GM12874 (cell line): ENCODE measurements around the gene TTC39C.

ENCODE experiments used
- TF ChIP-seq, protein P1 (sequence below): IDR thresholded peaks from 2 replicates; pipeline ENCODE4 v1.5.1; 2011; ENCODE audit warnings: low read depth, mild to moderate bottlenecking, control low read depth, low read length, moderate library complexity; ENCODE audit not compliant: insufficient read depth

The TTC39C gene

DNA sequence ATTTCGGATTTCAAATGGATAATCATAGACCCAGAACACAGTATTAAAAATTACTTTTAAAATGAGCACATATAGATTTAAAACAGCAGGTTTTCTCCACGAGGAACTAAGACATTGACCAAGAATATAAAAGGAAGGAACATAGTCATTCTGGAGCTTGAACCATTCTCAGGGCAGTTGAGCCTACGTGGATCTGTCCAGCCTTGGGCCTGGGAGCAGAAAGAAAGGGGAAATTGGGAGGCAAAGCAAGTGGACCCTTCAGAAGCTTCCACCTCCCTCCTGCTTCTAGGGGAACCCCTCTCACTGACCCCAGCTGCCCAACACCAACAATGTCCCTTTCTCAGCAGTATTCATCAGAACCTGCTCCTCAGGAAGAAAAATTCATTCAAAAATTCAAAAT is 31.4 kb upstream of the TTC39C start:
- TF ChIP-seq, protein P1, sequence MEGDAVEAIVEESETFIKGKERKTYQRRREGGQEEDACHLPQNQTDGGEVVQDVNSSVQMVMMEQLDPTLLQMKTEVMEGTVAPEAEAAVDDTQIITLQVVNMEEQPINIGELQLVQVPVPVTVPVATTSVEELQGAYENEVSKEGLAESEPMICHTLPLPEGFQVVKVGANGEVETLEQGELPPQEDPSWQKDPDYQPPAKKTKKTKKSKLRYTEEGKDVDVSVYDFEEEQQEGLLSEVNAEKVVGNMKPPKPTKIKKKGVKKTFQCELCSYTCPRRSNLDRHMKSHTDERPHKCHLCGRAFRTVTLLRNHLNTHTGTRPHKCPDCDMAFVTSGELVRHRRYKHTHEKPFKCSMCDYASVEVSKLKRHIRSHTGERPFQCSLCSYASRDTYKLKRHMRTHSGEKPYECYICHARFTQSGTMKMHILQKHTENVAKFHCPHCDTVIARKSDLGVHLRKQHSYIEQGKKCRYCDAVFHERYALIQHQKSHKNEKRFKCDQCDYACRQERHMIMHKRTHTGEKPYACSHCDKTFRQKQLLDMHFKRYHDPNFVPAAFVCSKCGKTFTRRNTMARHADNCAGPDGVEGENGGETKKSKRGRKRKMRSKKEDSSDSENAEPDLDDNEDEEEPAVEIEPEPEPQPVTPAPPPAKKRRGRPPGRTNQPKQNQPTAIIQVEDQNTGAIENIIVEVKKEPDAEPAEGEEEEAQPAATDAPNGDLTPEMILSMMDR = no peak

DNA sequence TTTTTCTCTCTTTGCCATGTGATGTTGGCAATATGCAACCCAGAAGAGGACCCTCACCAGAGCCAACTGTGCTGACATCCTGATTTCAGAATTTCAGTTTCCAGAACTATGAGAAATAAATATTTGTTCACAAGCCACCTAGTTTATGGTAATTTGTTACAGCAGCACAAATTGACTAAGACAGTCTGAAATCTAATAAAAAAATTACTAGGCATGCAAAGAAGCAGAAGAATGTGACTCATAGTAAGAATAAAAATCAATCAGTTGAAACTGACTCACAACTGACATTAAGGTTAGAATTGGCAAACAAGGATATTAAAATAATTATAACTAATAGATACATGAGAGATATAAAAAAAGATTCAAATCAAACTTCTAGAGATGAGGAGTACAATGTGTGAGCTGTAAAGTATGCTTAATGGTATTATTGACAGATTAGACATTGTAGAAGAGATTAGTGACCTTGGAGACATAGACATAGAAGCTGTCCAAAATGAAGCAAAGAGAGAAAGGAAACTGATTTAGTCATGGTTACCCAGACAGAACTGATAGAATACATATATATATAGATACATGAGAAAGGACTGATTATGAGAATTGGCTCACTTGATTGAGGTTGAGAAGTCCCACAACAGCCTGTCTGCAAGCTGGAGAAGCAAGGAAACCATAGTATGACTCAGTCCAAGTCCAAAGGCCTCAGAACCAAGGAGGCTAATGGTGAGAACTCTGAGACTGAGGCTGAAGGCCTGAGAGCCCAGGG is 27.8 kb upstream of the TTC39C start:
- TF ChIP-seq, protein P1 = no peak

DNA sequence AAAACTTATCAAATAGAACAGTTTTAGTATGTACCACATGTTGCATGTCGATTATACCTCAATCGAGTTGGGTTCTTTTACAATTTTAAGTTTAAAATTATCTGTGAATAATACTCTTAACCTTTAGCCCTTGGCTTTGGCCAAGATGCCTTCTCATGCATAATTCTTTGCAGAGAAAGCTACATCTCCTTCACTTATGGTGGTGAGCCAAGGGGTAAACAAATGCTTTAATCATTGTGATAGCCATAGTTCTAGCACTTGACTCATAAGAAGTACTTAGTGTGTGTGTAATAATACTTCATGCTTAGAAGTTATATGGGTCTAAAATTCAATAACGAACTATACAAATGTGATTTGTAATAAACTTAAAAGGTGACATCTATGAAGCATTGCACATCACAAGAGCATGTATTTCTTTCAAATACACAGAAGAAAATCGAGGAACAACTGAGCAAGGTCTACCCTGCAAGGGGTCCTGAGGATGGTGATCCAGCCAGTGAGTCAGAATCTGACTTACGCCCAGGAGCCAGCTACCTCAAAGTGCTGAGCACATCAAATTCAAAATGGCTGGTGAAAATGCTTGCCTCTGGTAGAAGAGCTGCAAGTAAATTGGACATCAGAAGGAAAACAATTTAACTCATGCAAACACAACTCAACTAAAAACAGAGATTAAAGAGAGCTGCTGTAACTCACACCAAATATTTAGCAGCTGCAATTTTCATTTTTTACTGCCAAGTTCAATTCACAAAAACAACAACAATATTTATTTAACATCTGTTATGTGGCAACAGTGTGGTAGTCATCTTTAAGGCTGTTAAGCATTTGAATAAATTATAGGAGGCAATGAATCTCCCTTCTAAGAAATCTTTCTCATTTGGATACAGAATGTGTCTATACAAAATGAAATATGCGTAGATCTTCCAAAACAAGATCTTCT is 23.8 kb upstream of the TTC39C start:
- TF ChIP-seq, protein P1 = no peak

DNA sequence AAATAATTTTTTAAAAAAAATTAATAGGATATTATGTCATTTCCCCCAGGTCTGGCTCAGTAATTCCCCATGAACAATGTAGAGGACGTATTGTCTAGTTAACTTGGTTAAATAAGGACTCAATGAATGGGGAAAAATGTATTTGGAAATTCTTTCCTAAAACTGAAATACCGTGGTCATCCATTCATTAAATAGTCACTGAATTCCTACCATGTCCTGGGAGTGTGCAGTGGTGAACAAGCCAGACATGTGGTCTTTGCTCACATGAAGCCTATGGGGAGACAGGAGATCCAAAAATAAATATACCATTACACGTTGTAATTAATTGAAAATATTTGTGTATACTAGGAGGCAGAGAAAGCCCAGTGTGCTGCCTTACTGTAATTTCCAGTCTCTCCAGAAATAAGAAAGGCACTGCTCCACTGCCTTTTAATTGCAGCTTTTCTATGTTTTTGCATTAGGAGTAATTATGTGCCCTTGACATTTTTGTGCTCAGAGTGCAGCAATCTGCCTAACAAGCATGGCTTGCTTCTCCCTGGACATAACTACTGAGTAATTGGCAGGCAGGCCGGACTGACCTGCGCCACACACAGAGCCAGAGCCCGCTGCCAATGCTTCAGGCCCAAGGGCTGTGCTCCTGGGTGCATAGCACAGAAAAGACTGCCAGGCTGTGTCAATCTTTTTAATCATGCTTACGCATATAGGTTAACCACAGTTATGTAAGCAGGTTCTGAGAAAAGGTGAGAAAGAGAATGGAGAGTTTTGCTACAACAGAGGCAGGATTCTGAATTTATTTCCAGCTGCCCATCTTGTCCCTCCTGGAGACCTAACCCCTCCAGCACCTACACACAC is 22.2 kb upstream of the TTC39C start:
- TF ChIP-seq, protein P1 = no peak

DNA sequence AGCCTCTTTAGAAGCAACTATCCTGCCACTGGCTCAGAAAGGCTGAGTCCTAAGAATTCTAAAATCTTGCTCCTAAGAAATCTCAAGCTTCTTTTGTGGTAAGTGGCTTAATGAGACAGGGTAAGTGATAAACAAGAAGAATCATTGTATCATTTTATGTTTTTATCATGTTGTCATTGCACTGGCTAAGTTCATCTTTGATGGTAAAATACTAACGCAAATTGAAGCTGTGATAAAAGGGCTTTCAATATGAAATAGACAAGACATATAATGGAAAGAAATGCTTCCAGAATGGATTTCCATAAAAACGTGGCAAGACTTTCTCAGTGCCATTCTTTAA is 21.6 kb upstream of the TTC39C start:
- TF ChIP-seq, protein P1 = no peak

DNA sequence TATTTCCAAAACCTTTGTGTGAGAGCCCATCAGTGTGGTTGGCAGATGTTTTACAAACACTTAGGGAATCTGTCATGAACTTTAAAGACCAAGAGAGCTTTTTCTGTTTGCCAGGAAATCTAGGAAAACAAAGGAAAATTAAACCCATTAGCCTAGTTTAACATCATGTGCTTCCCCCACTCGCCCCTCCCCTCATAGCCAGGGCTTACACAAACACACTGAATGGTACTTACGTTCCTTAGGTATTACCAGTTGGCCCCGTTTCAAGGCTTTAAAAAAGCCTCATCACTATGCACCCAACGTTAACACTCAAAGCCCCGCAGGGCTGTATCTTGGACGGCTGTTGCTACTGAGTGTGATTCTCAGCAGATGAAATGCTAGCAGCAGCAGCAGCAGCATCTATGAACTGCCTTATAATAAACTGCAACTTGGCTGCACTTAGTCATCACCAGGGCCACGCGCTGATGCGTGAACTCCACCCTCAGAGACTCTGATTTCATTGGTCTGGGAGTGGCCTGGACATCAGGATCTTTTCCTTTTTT is 20.1 kb upstream of the TTC39C start:
- TF ChIP-seq, protein P1 = no peak
